HepG2 (cell line): ENCODE results near the gene THSD8. TPM values are rescaled to one million over a fixed set of nuclear protein-coding genes. Genes with fewer than 3 reads are reported as not detected.

Experiments
- CC2D1A ChIP-seq: sonication (generic); formaldehyde crosslinking; IDR thresholded peaks from 2 replicates; pipeline ENCODE4 v1.8.1; 2023; ENCODE audit warnings: mild to moderate bottlenecking, missing genetic modification reagents
- CCDC6 ChIP-seq: sonication (generic); formaldehyde crosslinking; IDR thresholded peaks from 2 replicates; pipeline ENCODE4 v1.8.1; 2022; ENCODE audit warnings: mild to moderate bottlenecking, missing genetic modification reagents, moderate library complexity
- CREM ChIP-seq, 2 experiments: sonication (generic) in 1 of 2; formaldehyde crosslinking in 1 of 2; IDR thresholded peaks; 2 replicates each; pipeline versions ENCODE4 v1.4.0 to v1.6.1; 2016 to 2020; ENCODE audit warnings: antibody characterized with exemption in 1 of 2, mild to moderate bottlenecking in 1 of 2, missing genetic modification reagents in 1 of 2
- HOXD1 ChIP-seq: sonication (generic); formaldehyde crosslinking; IDR thresholded peaks from 2 replicates; pipeline ENCODE4 v1.5.0; 2020; ENCODE audit warnings: missing genetic modification reagents
- IKZF1 ChIP-seq: fragments of 450-650 bp; IDR thresholded peaks from 2 replicates; pipeline ENCODE4 v1.7.1; 2016
- KDM5A ChIP-seq: fragments of 200-600 bp; sonication (generic); IDR thresholded peaks from 2 replicates; pipeline ENCODE4 v1.7.0; 2018; ENCODE audit warnings: antibody characterized with exemption, mild to moderate bottlenecking, low read length, borderline replicate concordance
- MAF1 ChIP-seq: sonication (generic); formaldehyde crosslinking; IDR thresholded peaks from 2 replicates; pipeline ENCODE4 v1.5.0; 2020; ENCODE audit warnings: missing genetic modification reagents, borderline replicate concordance
- MBD4 ChIP-seq: IDR thresholded peaks from 2 replicates; pipeline ENCODE4 v1.6.1; 2012; ENCODE audit warnings: low read length, inconsistent platforms, borderline replicate concordance
- PHF8 ChIP-seq: sonication (generic); formaldehyde crosslinking; IDR thresholded peaks from 2 replicates; pipeline ENCODE4 v1.5.0; 2020; ENCODE audit warnings: missing genetic modification reagents
- RARA ChIP-seq: IDR thresholded peaks from 2 replicates; pipeline ENCODE4 v1.6.1; 2016; ENCODE audit warnings: missing genetic modification reagents, missing compliant biosample characterization
- SRSF4 ChIP-seq: fragments of 200-400 bp; formaldehyde crosslinking; IDR thresholded peaks from one replicate; pipeline ENCODE4 v1.6.1; 2018; ENCODE audit warnings: mild to moderate bottlenecking, low read depth, low read length, moderate library complexity; ENCODE audit not compliant: poor library complexity, severe bottlenecking
- ZNF12 ChIP-seq: sonication (generic); formaldehyde crosslinking; IDR thresholded peaks from 2 replicates; pipeline ENCODE4 v1.5.0; 2020; ENCODE audit warnings: missing genetic modification reagents
- ZNF484 ChIP-seq: sonication (generic); formaldehyde crosslinking; IDR thresholded peaks from 2 replicates; pipeline ENCODE4 v1.5.1; 2020; ENCODE audit warnings: mild to moderate bottlenecking, low read depth, missing genetic modification reagents, borderline replicate concordance
- ZNF616 ChIP-seq: sonication (generic); formaldehyde crosslinking; IDR thresholded peaks from 2 replicates; pipeline ENCODE4 v1.5.0; 2020; ENCODE audit warnings: low read depth, mild to moderate bottlenecking, missing genetic modification reagents
- ZNF879 ChIP-seq: sonication (generic); formaldehyde crosslinking; IDR thresholded peaks from 2 replicates; pipeline ENCODE4 v1.8.1; 2023; ENCODE audit warnings: missing genetic modification reagents
- ZSCAN29 ChIP-seq: sonication (generic); formaldehyde crosslinking; conservative IDR thresholded peaks from 2 replicates; pipeline ENCODE4 v1.4.0; 2020; ENCODE audit warnings: mild to moderate bottlenecking, missing genetic modification reagents
- polyA plus RNA-seq, 8 experiments: library from polyadenylated mRNA; depleted of rRNA in 3 of 8; stranded (reverse) in 7 of 8; unstranded in 1 of 8; fragments of >200 nt; fragmentation: Illumina TruSeq in 4 of 8; extraction: Trizol in 4 of 8; gene quantifications; 2 replicates each; pipeline versions ENCODE4 v1.2.1 to v1.2.3, GENCODE V29; 2011 to 2016; ENCODE audit warnings: low read depth in 4 of 8, missing spikeins in 1 of 8, mixed read lengths in 1 of 8; ENCODE audit not compliant: insufficient read depth in 1 of 8
- total RNA-seq, 5 experiments: library from RNA; depleted of rRNA; stranded (reverse); fragments of >200 nt; fragmentation: Illumina TruSeq; extraction: Trizol; gene quantifications; 2 replicates each; pipeline ENCODE4 v1.2.3, GENCODE V29; 2016; ENCODE audit warnings: low read depth in 1 of 5
- TF ChIP-seq, protein P1 (sequence below): sonication (generic); formaldehyde crosslinking; IDR thresholded peaks from 2 replicates; pipeline ENCODE4 v1.4.0; 2020; ENCODE audit warnings: missing genetic modification reagents, mild to moderate bottlenecking, borderline replicate concordance
- TF ChIP-seq, protein P2 (sequence below): sonication (generic); formaldehyde crosslinking; IDR thresholded peaks from 2 replicates; pipeline ENCODE4 v1.8.0; 2022; ENCODE audit warnings: mild to moderate bottlenecking, missing genetic modification reagents, borderline replicate concordance
- TF ChIP-seq, protein P3 (sequence below): IDR thresholded peaks from 2 replicates; pipeline ENCODE4 v1.6.1; 2016
- TF ChIP-seq, protein P4 (sequence below): IDR thresholded peaks from 2 replicates; pipeline ENCODE4 v1.6.1; 2016; ENCODE audit warnings: low read depth
- TF ChIP-seq, protein P5 (sequence below): sonication (generic); formaldehyde crosslinking; IDR thresholded peaks from 2 replicates; pipeline ENCODE4 v1.5.0; 2020; ENCODE audit warnings: mild to moderate bottlenecking, missing genetic modification reagents

The THSD8 gene
- total and polyA plus RNA-seq, 2 of the 13 experiments (the other 11 are each of a cell fraction or from before 2014, with no cell fraction given), result 4.8 to 14.9 TPM

DNA sequence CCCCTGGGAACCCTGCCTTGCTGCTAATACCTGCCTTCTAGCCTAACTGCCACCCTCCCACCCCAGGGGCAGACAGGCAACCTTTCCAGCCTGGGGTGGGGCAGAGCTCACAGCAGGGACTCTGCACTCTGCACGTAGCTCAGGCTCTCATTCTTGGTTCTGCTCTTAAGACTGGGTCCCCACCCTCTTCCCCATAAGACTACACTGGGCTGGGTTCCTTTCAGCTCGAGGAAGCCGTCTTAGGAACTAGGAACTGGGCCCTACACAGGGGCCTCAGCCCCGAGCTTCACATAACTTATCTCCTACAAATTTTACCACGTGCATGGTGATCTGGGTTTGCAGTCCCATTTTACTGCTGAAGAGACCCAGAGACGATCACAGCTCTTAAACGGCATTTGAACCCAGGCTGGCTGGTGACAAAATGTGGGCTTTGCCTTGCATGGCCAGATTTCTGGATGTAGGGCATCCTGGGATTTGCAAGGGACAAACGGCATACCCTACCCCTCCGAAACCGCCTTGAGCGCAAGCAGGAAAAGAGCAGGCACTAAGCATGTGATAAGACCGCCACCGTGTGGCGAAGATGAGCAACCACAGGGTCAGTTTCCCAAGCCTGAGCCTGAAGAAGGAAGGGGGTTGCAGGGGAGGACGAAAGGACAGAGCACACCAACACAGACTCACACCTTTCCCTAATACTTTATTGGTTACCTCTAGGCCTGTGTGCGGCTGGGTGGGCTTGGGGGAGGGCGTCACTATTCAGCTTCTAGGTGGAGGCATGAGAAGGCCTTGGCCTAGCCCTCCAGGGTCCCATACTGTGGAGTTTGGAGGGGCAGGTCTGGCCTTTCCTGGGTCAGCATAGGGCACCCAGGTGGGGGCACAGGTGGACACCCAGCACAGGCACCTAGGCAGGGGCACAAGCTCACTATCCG lies 5.5 kb upstream of the THSD8 start (continued):
- TF ChIP-seq KDM5A (no peak), MBD4 (no peak), RARA (CRISPR knock-in tag) (peak; percentile 12; the same call in 1 of the 2 replicates), CC2D1A (CRISPR knock-in tag) (no peak), ZSCAN29 (CRISPR knock-in tag) (no peak), HOXD1 (CRISPR knock-in tag) (no peak), CCDC6 (CRISPR knock-in tag) (0 out of 2 replicates have a peak, but pooled peaks have one; percentile 39), ZNF879 (no peak), PHF8 (CRISPR knock-in tag) (peak; percentile 41; the same call in 1 of the 2 replicates), ZNF12 (no peak), ZNF616 (CRISPR knock-in tag) (no peak), ZNF484 (CRISPR knock-in tag) (no peak), SRSF4 (no peak), IKZF1 (no peak), MAF1 (CRISPR knock-in tag) (no peak), CREM (IDR thresholded peaks at IDR 0.05) (no peak), CREM (CRISPR knock-in tag; IDR thresholded peaks at IDR 0.05) (no peak)
- TF ChIP-seq, protein P1, sequence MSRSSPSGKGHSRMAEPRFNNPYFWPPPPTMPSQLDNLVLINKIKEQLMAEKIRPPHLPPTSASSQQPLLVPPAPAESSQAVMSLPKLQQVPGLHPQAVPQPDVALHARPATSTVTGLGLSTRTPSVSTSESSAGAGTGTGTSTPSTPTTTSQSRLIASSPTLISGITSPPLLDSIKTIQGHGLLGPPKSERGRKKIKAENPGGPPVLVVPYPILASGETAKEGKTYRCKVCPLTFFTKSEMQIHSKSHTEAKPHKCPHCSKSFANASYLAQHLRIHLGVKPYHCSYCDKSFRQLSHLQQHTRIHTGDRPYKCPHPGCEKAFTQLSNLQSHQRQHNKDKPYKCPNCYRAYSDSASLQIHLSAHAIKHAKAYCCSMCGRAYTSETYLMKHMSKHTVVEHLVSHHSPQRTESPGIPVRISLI (CRISPR knock-in tag), result no peak
- TF ChIP-seq, protein P2, sequence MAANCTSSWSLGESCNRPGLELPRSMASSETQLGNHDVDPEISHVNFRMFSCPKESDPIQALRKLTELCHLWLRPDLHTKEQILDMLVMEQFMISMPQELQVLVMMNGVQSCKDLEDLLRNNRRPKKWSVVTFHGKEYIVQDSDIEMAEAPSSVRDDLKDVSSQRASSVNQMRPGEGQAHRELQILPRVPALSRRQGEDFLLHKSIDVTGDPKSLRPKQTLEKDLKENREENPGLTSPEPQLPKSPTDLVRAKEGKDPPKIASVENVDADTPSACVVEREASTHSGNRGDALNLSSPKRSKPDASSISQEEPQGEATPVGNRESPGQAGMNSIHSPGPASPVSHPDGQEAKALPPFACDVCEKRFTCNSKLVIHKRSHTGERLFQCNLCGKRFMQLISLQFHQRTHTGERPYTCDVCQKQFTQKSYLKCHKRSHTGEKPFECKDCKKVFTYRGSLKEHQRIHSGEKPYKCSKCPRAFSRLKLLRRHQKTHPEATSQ (CRISPR knock-in tag), result no peak
- TF ChIP-seq, protein P3, sequence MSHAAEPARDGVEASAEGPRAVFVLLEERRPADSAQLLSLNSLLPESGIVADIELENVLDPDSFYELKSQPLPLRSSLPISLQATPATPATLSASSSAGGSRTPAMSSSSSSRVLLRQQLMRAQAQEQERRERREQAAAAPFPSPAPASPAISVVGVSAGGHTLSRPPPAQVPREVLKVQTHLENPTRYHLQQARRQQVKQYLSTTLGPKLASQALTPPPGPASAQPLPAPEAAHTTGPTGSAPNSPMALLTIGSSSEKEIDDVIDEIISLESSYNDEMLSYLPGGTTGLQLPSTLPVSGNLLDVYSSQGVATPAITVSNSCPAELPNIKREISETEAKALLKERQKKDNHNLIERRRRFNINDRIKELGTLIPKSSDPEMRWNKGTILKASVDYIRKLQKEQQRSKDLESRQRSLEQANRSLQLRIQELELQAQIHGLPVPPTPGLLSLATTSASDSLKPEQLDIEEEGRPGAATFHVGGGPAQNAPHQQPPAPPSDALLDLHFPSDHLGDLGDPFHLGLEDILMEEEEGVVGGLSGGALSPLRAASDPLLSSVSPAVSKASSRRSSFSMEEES, result 0 out of 2 replicates have a peak, but pooled peaks have one; percentile 40
- TF ChIP-seq, protein P4, sequence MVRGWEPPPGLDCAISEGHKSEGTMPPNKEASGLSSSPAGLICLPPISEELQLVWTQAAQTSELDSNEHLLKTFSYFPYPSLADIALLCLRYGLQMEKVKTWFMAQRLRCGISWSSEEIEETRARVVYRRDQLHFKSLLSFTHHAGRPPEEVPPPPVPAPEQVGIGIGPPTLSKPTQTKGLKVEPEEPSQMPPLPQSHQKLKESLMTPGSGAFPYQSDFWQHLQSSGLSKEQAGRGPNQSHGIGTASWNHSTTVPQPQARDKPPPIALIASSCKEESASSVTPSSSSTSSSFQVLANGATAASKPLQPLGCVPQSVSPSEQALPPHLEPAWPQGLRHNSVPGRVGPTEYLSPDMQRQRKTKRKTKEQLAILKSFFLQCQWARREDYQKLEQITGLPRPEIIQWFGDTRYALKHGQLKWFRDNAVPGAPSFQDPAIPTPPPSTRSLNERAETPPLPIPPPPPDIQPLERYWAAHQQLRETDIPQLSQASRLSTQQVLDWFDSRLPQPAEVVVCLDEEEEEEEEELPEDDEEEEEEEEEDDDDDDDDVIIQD, result 0 out of 2 replicates have a peak, but pooled peaks have one; percentile 33
- TF ChIP-seq, protein P5, sequence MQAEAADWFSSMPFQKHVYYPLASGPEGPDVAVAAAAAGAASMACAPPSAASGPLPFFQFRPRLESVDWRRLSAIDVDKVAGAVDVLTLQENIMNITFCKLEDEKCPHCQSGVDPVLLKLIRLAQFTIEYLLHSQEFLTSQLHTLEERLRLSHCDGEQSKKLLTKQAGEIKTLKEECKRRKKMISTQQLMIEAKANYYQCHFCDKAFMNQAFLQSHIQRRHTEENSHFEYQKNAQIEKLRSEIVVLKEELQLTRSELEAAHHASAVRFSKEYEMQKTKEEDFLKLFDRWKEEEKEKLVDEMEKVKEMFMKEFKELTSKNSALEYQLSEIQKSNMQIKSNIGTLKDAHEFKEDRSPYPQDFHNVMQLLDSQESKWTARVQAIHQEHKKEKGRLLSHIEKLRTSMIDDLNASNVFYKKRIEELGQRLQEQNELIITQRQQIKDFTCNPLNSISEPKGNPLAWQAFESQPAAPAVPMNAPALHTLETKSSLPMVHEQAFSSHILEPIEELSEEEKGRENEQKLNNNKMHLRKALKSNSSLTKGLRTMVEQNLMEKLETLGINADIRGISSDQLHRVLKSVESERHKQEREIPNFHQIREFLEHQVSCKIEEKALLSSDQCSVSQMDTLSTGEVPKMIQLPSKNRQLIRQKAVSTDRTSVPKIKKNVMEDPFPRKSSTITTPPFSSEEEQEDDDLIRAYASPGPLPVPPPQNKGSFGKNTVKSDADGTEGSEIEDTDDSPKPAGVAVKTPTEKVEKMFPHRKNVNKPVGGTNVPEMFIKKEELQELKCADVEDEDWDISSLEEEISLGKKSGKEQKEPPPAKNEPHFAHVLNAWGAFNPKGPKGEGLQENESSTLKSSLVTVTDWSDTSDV (CRISPR knock-in tag), result no peak
